Mesodermal cell (in vitro differentiated cells): ENCODE results near the gene CEP164.
"Not testable (repeated sequence)": the region's sequence is repeated elsewhere in the genome, so short reads cannot be mapped to it uniquely, and the experiment has no call there.

Experiments
- H3K27ac ChIP-seq: 2 replicates; pipeline ENCODE4 v1.7.0; 2013; ENCODE audit warnings: mild to moderate bottlenecking, low read depth, low read length, moderate library complexity; ENCODE audit not compliant: severe bottlenecking
- H3K36me3 ChIP-seq: 2 replicates; pipeline ENCODE4 v1.7.1; 2013; ENCODE audit warnings: mild to moderate bottlenecking, low read length, moderate library complexity; ENCODE audit not compliant: control insufficient read depth, insufficient read depth
- H3K4me1 ChIP-seq: one replicate; pipeline ENCODE4 v1.7.1; 2013; ENCODE audit warnings: mild to moderate bottlenecking, low read length; ENCODE audit not compliant: insufficient read depth, control insufficient read depth, poor library complexity, severe bottlenecking
- H3K4me3 ChIP-seq: 2 replicates; pipeline ENCODE4 v1.7.0; 2013; ENCODE audit warnings: low read length, control low read depth, mild to moderate bottlenecking; ENCODE audit not compliant: insufficient read depth, poor library complexity, severe bottlenecking; ENCODE audit errors: extremely low read depth
- H3K9me3 ChIP-seq: 2 replicates; pipeline ENCODE4 v1.7.1; 2013; ENCODE audit warnings: mild to moderate bottlenecking, low read length, moderate library complexity; ENCODE audit not compliant: control insufficient read depth
- WGBS, 2 experiments: methylation state at CpG; one replicate each; pipeline ENCODE4 v1.1.5; 2013; ENCODE audit warnings: missing lambda C conversion rate in 2 of 2; ENCODE audit not compliant: insufficient coverage in 2 of 2; 5-methylcytosine and 5-hydroxymethylcytosine counted together

Gene CEP164

DNA sequence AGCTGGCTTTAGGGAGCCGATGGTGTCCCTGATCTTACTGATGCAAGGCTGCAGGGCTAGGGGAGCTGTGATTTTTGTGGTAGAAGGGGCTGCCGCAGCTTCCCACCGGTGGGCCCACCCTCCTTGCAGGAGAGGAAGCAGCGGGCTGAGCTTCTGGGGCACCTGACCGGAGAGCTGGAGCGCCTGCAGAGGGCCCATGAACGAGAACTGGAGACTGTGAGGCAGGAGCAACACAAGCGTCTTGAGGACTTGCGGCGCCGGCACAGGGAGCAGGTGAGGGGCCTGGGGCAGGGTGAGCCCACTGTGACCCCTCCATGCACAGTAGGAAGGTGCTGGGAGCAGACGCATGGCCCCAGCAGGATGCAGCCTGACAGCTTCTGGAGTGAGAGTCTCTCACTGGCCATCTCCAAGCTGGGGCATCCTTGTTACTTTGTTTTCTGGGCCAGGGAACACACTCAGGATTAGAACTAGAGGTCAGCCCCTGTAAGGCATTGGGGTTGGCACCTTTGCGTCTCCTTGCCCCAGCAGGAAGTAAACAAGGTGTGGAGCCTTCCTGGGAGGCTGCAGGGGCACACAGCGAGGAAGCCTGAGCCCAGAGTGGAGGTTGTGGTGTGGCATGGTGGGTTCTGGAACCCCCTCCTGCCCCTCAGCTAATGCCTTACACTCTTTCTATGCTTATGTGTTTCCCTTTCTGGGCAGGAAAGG lies 66.7 kb downstream of the CEP164 start:
- Histone ChIP-seq H3K4me3 (no peak overlapping the region), H3K4me1 (no peaks in the 10 kb centered on the region), H3K36me3 (peaks cover 92% of the 10 kb centered on the region), H3K27ac (no peak overlapping the region), H3K9me3 (peaks cover 18% of the 10 kb centered on the region)
- WGBS, 2 experiments, result 93 to 99% methylated on average over 11 to 12 of the region's 14 CpGs

DNA sequence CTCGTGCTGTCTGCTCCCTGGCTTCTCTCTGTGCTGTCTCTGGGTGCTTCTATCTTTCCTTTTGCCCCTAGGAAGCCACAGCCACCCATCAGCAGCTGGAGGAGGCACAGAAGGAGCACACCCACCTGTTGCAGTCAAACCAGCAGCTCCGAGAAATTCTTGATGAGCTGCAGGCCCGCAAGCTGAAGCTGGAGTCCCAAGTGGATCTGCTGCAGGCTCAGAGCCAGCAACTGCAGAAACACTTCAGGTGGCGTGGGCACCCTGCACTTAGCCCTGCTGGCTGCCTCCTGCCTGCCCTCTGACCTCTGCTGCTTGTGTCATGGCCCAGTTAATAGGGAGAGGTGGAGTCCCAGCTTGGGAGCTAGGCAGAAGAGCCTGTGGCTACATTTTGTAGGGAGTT lies 67.8 kb downstream of the CEP164 start:
- H3K9me3 ChIP-seq, result peaks cover 18% of the 10 kb centered on the region
- H3K4me1 ChIP-seq, result no peaks in the 10 kb centered on the region
- peaks cover 85% of the 10 kb centered on the region for H3K36me3 ChIP-seq
- no peak overlapping the region for H3K4me3 ChIP-seq
- no peak overlapping the region for H3K27ac ChIP-seq
- WGBS, 2 experiments, result 92 to 98% methylated on average over 4 of the region's 4 CpGs

DNA sequence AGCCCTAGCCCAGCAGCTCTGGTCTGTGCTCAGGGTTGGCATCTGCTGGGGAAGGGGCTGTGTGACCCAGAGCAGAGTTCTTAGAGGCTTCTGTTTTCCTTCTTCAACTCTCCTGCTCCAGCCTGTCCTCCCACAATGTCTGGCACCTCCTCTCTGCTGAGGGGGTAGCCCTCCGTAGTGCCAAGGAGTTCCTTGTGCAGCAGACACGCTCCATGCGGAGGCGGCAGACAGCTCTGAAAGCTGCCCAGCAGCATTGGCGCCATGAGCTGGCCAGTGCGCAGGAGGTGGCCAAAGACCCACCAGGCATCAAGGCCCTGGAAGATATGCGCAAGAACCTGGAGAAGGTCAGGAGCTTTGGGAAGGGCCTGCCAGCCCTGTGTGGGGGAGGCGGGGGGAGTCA lies 69.3 kb downstream of the CEP164 start:
- Histone ChIP-seq H3K27ac (no peak overlapping the region), H3K36me3 (peaks cover 71% of the 10 kb centered on the region), H3K4me3 (no peak overlapping the region), H3K4me1 (no peaks in the 10 kb centered on the region), H3K9me3 (peaks cover 18% of the 10 kb centered on the region)
- 97 to 99% methylated on average over 6 to 7 of the region's 8 CpGs for WGBS, 2 experiments

DNA sequence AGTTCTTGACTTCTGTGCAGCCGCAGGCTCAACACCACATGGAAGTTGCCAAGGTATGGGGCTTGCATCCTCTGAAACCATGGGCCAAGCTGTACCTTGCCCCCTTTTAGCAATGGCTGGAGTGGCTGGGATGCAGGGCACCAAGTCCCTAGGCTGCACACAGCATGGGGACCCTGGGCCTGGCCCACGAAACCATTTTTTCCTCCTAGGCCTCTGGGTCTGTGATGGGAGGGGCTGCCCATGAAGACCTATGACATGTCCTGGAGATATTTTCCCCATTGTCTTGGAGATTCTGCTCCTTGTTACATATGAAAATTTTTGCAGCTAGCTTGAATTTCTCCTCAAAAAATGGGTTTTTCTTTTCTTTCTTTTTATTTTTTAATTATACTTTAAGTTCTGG lies 71.0 kb downstream of the CEP164 start:
- peaks cover 18% of the 10 kb centered on the region for H3K9me3 ChIP-seq
- WGBS, 2 experiments, result 100% methylated on average over 2 of the region's 2 CpGs
- not testable (repeated sequence) for H3K4me1 ChIP-seq, H3K27ac ChIP-seq, H3K4me3 ChIP-seq
- peaks cover 55% of the 10 kb centered on the region for H3K36me3 ChIP-seq

DNA sequence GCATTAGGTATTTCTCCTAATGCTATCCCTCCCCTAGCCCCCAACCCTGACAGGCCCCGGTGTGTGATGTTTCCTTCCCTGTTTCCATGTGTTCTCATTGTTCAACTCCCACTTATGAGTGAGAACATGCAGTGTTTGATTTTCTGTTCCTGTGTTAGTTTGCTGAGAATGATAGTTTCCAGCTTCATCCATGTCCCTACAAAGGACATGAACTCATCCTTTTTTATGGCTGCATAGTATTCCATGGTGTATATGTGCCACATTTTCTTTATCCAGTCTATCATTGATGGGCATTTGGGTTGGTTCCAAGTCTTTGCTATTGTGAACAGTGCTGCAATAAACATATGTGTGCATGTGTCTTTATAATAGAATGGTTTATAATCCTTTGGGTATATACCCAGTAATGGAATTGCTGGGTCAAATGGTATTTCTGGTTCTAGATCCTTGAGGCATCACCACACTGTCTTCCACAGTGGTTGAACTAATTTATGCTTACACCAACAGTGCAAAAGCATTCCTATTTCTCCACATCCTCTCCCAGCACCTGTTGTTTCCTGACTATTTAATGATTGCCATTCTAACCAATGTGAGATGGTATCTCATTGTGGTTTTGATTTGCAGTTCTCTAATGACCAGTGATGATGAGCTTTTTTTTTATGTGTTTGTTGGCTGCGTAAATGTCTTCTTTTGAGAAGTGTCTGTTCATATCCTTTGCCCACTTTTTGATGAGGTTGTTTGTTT lies 71.6 kb downstream of the CEP164 start:
- Histone ChIP-seq H3K36me3 (peaks cover 52% of the 10 kb centered on the region), H3K9me3 (peaks cover 18% of the 10 kb centered on the region)
- not testable (repeated sequence) for H3K4me3 ChIP-seq, H3K27ac ChIP-seq, H3K4me1 ChIP-seq
- WGBS, 2 experiments, result 100% methylated on average over 1 of the region's 2 CpGs; no CpG with 5 or more reads in 1 of the 2 experiments

DNA sequence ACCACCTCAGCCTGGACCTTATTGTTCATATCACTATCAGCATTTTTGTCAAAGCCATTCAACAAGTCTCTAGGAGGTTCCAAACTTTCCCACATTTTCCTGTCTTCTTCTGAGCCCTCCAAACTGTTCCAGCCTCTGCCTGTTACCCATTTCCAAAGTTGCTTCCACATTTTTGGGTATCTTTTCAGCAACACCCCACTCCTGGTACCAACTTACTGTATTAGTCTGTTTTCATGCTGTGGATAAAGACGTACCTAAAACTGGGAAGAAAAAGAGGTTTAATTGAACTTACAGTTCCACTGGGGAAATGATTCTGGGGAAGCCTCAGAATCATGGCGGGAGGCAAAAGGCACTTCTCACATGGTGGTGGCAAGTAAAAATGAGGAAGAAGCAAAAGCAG lies 78.2 kb downstream of the CEP164 start:
- not testable (repeated sequence) for H3K27ac ChIP-seq, H3K9me3 ChIP-seq, H3K4me1 ChIP-seq, H3K4me3 ChIP-seq
- 100% methylated on average over 2 of the region's 2 CpGs; no CpG with 5 or more reads in 1 of the 2 experiments for WGBS, 2 experiments
- peaks cover 58% of the 10 kb centered on the region for H3K36me3 ChIP-seq

DNA sequence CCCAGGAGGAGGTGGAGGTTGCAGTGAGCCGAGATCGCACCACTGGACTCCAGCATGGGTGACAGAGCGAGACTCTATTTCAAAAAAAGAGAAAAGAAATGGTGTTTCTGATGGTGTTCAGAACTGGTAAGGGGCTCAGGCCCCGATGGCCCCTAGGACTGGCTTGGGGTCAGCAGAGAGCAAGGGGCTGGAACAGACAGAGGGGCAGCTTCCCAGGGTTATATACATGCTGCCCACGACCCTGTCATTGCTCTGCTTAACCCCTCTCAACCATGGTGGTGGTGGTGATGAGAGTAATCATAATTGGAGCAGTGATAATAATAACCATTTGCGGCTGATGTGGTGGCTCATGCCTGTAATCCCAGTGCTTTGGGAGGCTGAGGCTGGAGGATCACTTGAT lies 79.4 kb downstream of the CEP164 start:
- H3K4me3 ChIP-seq, result no peak overlapping the region
- H3K27ac ChIP-seq, result no peak overlapping the region
- WGBS, 2 experiments, result 92 to 100% methylated on average over 4 of the region's 6 CpGs

DNA sequence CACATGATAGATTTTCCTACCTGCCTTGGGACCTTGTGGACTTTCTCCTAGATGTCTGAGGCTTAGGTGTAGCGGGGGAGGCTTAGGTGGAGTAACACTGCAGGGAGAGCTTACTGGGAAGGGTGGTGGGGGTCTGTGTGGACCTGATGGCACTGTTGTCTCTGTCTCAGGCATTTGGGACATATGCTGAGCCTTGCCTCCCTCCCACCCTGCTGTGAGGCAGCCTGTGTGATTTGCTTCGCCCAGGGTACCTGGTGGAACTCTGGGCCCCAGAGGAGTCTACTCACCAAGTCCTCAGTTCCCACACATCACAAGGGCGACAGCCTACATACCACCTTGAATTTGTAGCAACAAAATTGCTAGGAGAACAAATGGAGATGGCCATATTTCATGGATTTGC lies 80.7 kb downstream of the CEP164 start:
- no peak overlapping the region for H3K27ac ChIP-seq
- H3K4me1 ChIP-seq, result no peaks in the 10 kb centered on the region
- peaks cover 9% of the 10 kb centered on the region for H3K9me3 ChIP-seq
- H3K4me3 ChIP-seq, result no peak overlapping the region
- H3K36me3 ChIP-seq, result peaks cover 79% of the 10 kb centered on the region
- 90% methylated on average over 2 of the region's 3 CpGs for WGBS, 2 experiments

More for the DNA sequence above, 79.4 kb downstream of the CEP164 start:
- peaks cover 68% of the 10 kb centered on the region for H3K36me3 ChIP-seq
- peaks cover 9% of the 10 kb centered on the region for H3K9me3 ChIP-seq
- H3K4me1 ChIP-seq, result no peaks in the 10 kb centered on the region

DNA sequence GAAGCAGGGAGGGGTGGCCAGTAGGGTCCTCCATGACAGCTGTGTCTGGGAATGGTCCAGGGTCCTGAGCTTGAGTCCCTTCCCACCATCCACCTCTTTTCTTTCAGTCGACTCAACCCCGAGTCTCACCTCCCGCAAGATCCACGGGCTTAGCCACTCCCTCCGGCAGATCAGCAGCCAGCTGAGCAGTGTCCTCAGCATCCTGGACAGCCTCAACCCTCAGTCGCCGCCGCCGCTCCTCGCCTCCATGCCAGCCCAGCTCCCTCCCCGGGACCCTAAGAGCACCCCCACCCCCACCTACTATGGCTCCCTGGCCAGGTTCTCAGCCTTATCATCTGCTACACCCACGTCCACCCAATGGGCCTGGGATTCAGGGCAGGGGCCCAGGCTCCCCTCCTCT lies 81.9 kb downstream of the CEP164 start:
- peaks cover 9% of the 10 kb centered on the region for H3K9me3 ChIP-seq
- WGBS, 2 experiments, result 95% methylated on average over 2 to 12 of the region's 12 CpGs
- peaks cover 76% of the 10 kb centered on the region for H3K36me3 ChIP-seq
- H3K27ac ChIP-seq, result no peak overlapping the region
- H3K4me1 ChIP-seq, result no peaks in the 10 kb centered on the region
- no peak overlapping the region for H3K4me3 ChIP-seq

DNA sequence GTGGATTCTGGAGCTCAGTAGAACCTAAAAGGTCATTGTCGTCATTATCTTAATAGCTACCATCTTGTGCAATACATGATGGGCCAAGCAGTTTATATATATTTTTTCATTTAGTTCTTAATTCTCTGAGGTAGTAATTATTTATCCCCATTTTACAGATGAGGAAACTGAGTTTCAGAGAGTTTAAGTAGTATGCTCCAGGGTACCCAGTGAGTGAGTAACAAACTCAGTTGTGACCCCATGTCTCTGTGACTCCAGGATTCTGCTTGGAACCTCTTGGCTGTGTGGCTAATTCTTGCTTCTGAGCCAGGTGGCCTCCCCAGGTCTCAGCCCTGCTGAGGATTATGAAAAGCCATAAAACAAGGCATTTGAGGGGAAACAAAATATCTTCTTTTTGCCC lies 82.6 kb downstream of the CEP164 start:
- peaks cover 9% of the 10 kb centered on the region for H3K9me3 ChIP-seq
- no peak overlapping the region for H3K4me3 ChIP-seq
- H3K36me3 ChIP-seq, result peaks cover 69% of the 10 kb centered on the region
- no peaks in the 10 kb centered on the region for H3K4me1 ChIP-seq
- no peak overlapping the region for H3K27ac ChIP-seq
- WGBS, 2 experiments, result no CpG with 5 or more reads among the region's 1 CpG
